Measurements from ENCODE around the gene ISCA1.

ISCA1 gene

GRCh38 chr9:86282077-86282978 is at the start of gene ISCA1:
ISCA1 (minus strand) TSS chr9:86282538; CDS start chr9:86282458, 80 bp downstream.
- peak within 1 kb of the TSS; percentile 94 for H3K4me3 ChIP-seq (ENCODE audit: control insufficient read depth, low read depth, low read length)
- peak; percentile 84 for DNase-seq (ENCODE audit: low read depth)
- no peak for TF ChIP-seq CTCF (conservative IDR thresholded peaks at IDR 0.05; ENCODE audit: control insufficient read depth, insufficient read depth, low read depth, low read length)

DNA sequence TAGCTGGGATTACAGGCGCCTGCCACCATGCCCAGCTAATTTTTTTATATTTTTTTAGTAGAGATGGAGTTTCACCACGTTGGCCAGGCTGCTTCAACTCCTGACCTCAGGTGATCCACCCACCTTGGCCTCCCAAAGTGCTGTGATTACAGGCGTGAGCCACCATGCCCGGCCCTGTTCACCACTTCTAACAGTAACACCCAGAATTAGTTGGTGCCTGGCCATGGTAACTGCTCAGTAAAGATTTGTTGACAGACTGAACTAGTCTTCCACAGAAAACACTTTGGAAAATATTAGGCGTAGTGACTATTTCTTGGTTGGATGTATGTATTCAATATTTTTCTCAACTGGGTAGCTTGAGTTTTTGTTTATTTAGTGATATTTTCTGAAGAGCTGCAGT is 47.8 kb upstream of the ISCA1 start:
- DNase-seq (ENCODE audit: low read depth): no peak
- no peak overlapping the region for H3K4me3 ChIP-seq (ENCODE audit: control insufficient read depth, low read depth, low read length)
- no peak for TF ChIP-seq CTCF (conservative IDR thresholded peaks at IDR 0.05; ENCODE audit: control insufficient read depth, insufficient read depth, low read depth, low read length)

- TF ChIP-seq CTCF (conservative IDR thresholded peaks at IDR 0.05; ENCODE audit: control insufficient read depth, insufficient read depth, low read depth, low read length): no peak
- no peak overlapping the region for H3K4me3 ChIP-seq (ENCODE audit: control insufficient read depth, low read depth, low read length)
- peak; percentile 19 for DNase-seq (ENCODE audit: low read depth)
Observed at GRCh38 chr9:86329649-86330048, 47.3 kb upstream of the ISCA1 start.

GRCh38 chr9:86328156-86328555 is 45.8 kb upstream of the ISCA1 start:
- H3K4me3 ChIP-seq (ENCODE audit: control insufficient read depth, low read depth, low read length): no peak overlapping the region
- no peak for TF ChIP-seq CTCF (conservative IDR thresholded peaks at IDR 0.05; ENCODE audit: control insufficient read depth, insufficient read depth, low read depth, low read length)
- no peak for DNase-seq (ENCODE audit: low read depth)

GRCh38 chr9:86326536-86326935 is 44.2 kb upstream of the ISCA1 start:
- no peak overlapping the region for H3K4me3 ChIP-seq (ENCODE audit: control insufficient read depth, low read depth, low read length)

DNA sequence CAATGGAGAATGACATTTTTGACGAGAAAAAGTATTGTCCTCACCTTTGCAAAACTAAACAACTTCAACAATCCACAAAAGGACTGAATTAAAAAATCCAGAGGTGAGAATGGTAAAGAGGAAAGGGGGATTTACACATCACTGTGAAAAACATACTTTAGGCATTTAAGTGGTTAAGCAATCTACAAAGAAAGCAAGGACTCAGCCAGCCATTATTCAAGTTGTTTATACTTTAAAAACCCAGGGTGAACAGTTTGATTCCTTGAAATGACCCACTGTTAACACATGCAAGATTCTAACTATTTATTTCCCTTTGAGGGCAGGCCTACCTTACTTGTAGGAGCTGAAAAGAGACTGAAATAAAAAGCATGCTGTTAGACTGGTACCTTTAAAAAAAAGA is 42.6 kb upstream of the ISCA1 start:
- H3K4me3 ChIP-seq (ENCODE audit: control insufficient read depth, low read depth, low read length): no peak overlapping the region
- TF ChIP-seq CTCF (conservative IDR thresholded peaks at IDR 0.05; ENCODE audit: control insufficient read depth, insufficient read depth, low read depth, low read length): no peak
- DNase-seq (ENCODE audit: low read depth): peak; percentile 23

More at GRCh38 chr9:86326536-86326935, 44.2 kb upstream of the ISCA1 start:
- no peak for DNase-seq (ENCODE audit: low read depth)
- TF ChIP-seq CTCF (conservative IDR thresholded peaks at IDR 0.05; ENCODE audit: control insufficient read depth, insufficient read depth, low read depth, low read length): no peak

All from fibroblast of mammary gland (primary cell).